ENCODE data around the gene REELD1. TPM values are rescaled to one million over a fixed set of nuclear protein-coding genes. Genes with fewer than 3 reads are reported as not detected.

REELD1 gene
- polyA plus RNA-seq: not detected

DNA sequence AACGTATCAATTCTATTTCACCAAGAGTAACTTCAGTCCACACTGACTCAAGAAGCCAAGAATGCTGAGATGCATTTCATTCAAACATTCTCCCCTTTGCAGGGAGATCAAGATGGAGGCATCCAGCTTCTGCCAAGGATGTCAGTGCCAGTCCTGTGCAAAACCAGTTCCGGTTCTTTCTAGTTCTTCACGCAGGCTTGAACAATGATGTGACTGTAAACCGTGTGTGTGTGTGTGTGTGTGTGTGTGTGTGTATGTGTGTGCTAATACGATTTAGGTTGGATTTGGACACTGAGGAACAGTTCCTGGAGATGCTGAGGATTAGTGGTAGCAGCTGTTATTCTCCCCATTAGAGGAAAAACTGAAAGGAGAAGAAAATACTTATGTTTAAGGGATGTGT, at the start of gene REELD1:
TSS of gene REELD1 (plus strand) at position 301 of the 400 bp plus-strand sequence. CDS start 2,415 bp downstream, outside the sequence.
- Mint-ChIP-seq H3K4me3 (no peak within 1 kb of the TSS), H3K36me3 (no peaks in the 10 kb centered on the region), H3K9me3 (no peaks in the 10 kb centered on the region), H3K27me3 (no peaks in the 10 kb centered on the region), H3K4me1 (no peaks in the 10 kb centered on the region), H3K27ac (no peak within 1 kb of the TSS)

DNA sequence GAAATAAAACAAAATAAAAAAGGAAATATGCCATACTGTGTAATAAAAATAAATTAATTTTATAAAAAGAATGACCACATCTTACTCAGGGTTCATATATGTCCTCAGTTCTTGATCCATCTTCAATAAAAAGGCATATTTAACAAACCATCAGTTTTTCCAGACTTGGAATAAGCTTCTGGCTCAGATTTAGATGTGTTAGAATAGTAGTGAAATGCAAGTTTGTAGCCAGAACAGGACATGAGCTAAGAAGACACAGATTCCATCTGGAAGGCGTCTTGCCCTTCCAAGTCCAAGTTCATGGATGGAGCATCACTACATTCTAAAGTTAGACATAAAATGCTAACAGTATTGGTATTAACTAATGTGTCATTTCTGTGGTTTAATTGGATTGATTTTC, 49.1 kb upstream of the REELD1 start:
- Mint-ChIP-seq H3K4me3 (no peak overlapping the region), H3K9me3 (peaks cover 2 to 9% (median 4%) of the 10 kb centered on the region in 3 donors), H3K36me3 (peaks cover 3% of the 10 kb centered on the region), H3K4me1 (peaks cover 0 to 2% (median 0%) of the 10 kb centered on the region in 3 donors), H3K27me3 (no peaks in the 10 kb centered on the region), H3K27ac (no peak overlapping the region)

DNA sequence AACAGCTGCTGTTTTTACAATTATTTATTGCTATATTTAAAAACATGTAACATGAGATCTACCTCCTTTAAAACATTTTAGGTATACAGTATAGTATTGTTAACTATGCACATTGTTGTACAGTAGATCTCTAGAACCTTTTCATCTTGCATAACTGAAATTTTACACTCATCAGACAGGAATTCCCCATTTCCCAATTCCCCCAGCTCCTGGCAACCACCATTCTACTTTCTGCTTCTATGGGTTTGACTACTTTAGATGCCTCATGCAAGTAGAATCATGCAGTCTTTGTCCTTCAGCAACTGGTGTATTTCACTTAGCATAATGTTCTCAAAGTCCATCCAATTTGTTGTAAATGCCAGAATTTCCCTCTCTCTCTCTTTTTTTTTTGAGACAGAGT, 48.5 kb upstream of the REELD1 start:
- Mint-ChIP-seq H3K4me3 (no peak overlapping the region), H3K27me3 (no peaks in the 10 kb centered on the region), H3K36me3 (peaks cover 3% of the 10 kb centered on the region), H3K9me3 (peaks cover 2 to 8% (median 4%) of the 10 kb centered on the region in 3 donors), H3K4me1 (peaks cover 0 to 2% (median 0%) of the 10 kb centered on the region in 3 donors), H3K27ac (no peak overlapping the region)

DNA sequence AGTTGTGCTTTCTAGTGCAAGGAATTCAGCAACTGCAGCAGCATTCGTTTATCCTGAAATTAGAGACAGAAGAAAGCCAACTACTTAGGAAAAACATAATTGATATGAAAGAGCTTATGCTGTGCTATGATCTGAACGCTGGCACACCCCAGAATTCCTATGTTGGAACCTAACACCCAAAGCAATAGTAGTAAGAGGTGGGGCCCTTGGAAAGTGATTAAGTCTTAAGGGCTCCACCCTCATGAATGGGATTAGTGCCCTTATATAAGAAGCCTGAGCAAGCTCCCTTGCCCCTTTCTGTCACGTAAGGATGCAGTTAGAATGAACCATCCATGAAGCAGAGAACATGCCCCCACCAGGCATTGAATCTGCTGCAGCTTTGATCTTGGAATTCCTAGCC, 44.2 kb upstream of the REELD1 start:
- Mint-ChIP-seq H3K27me3 (no peaks in the 10 kb centered on the region), H3K9me3 (no peaks in the 10 kb centered on the region), H3K36me3 (peaks cover 3% of the 10 kb centered on the region), H3K4me1 (peaks cover 0 to 2% (median under 1%) of the 10 kb centered on the region in 3 donors), H3K4me3 (no peak overlapping the region), H3K27ac (no peak overlapping the region)

DNA sequence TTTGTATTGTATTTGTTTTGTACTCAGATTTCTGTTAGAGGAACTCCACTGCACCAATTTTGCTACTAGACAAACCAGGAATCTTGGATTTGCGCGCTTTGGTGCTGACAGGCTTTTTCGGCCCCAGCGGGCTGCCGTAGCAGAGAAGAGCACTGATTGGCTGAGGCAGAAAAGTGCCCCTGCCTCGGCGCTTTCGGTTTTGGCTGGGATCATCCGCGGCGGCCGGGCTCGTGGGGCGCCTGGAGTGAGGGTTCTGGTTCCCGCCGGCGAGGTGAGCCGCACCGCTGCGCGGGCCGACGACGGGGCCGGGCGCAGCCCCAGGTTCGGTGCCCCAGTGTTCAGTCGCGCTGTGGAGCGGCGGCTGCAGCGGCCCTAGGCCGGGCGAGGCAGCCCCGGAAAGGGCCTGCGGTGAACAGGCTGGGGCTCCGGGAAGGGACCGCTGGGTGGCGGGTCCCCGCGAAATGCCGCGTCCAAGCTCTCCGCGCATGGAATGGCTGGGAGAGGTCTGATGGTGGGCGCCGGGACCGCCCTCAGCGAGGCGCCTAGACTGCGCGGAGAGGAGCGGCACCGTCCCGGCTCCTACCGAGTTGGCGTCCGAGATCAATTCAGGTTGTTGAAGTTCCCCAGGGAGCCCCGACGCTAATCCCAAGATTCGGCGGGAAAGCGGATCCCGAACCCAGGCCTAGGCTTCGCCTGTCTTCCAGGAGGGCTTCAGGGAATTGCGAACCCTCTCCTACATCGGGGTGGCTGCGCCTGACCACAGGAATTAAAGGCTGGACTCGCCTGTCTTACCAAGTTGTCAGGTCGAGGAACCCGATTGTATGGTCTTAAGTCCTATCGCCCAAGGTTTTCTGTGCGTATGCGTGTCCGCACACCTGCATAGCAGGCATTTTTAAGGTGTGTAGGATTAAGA, 38.5 kb upstream of the REELD1 start, which contains the start of gene LSM6:
TSS of gene LSM6 (plus strand) at position 178 of the 913 bp plus-strand sequence. CDS start 7,204 bp downstream, outside the sequence.
- H3K4me1 Mint-ChIP-seq: peaks cover 28 to 40% (median 38%) of the 10 kb centered on the region in 3 donors
- no peaks in the 10 kb centered on the region for H3K27me3 Mint-ChIP-seq
- H3K9me3 Mint-ChIP-seq: no peaks in the 10 kb centered on the region
- peak within 1 kb of the TSS; percentile 90 to 97 (median 96) for H3K4me3 Mint-ChIP-seq
- peak within 1 kb of the TSS; percentile 95 to 98 (median 98) for H3K27ac Mint-ChIP-seq
- no peaks in the 10 kb centered on the region for H3K36me3 Mint-ChIP-seq

DNA sequence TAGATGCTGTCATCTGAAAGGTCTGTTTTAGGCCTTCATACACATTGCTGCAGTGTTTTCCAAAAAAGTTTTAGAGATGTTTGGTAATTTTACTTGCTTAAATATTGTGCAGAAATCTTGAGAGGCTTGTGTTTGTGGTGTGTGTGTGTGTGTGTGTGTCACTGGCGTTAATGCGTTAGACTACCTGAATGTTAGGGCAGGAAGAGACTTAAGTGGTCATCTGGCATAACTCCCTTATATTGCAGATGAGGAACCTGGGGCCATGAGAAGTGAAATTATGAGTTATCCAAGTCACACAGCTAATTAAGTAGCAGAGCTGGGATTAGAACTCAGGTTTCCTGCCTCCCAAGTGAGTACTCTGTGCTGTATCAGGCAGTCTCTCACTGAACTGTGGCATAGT, 37.4 kb upstream of the REELD1 start:
- Mint-ChIP-seq H3K9me3 (no peaks in the 10 kb centered on the region), H3K4me1 (peaks cover 31 to 45% (median 41%) of the 10 kb centered on the region in 3 donors), H3K36me3 (no peaks in the 10 kb centered on the region), H3K27ac (peak overlapping the region; percentile 29 to 98 (median 98)), H3K27me3 (no peaks in the 10 kb centered on the region), H3K4me3 (peak overlapping the region; percentile 90 to 97 (median 96))

DNA sequence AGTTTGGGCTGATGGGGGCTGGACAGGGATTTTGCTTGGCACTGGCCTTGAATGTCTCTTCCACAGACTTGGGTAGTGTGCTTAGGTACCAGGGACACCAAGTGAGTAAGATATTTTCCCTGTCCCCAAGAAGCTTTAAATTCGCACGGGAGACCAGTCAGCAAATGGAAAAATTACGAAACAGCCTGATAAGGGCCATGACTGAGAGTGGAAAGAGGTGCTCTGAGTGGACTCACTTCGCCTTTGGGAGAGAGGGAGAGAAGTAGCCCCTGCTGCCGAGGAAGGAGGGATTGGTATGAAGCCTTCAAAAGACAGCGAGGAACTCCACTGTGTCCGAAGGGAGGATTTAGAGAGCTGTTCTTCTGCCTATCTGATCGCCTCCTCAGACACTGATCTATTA, 36.2 kb upstream of the REELD1 start:
- H3K27ac Mint-ChIP-seq: peak overlapping the region; percentile 27 to 51 (median 35)
- peaks cover 32 to 51% (median 50%) of the 10 kb centered on the region in 3 donors for H3K4me1 Mint-ChIP-seq
- H3K4me3 Mint-ChIP-seq: peak overlapping the region in 1 of 4 donors; percentile 54
- no peaks in the 10 kb centered on the region for H3K27me3 Mint-ChIP-seq
- H3K9me3 Mint-ChIP-seq: no peaks in the 10 kb centered on the region
- no peaks in the 10 kb centered on the region for H3K36me3 Mint-ChIP-seq

DNA sequence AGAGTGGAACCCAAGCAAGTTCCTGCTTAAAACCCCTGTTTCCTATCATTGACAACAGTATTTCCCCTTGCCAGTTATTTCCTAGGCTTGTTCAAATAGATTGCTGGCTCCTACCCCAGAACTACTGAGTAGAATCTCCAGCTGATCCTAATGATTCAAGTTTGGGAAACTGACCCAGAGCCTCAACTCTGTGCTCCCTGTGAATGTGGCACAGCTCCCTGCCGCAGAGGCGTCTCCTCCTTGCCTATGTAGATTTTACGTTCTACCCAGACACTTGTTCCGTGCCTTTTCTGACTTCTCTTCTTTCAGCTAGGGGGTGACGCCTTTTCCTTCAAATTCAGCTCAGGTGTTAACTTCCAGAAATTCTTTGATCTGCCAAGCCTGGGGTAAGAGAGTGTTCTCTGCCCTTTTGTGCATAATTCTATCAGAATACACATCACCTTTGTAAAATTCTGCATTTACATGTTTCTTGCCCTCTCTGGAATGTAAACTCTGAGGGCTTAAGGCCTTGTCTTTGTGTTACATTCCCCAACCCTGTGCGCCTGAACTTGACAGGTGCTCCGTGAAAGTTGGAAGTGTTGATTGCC, 34.5 kb upstream of the REELD1 start:
- no peaks in the 10 kb centered on the region for H3K36me3 Mint-ChIP-seq
- H3K27ac Mint-ChIP-seq: peak overlapping the region in 1 of 3 donors; percentile 51
- no peaks in the 10 kb centered on the region for H3K9me3 Mint-ChIP-seq
- peak overlapping the region in 2 of 4 donors; percentile 29 to 64 for H3K4me3 Mint-ChIP-seq
- H3K27me3 Mint-ChIP-seq: no peaks in the 10 kb centered on the region
- H3K4me1 Mint-ChIP-seq: peaks cover 32 to 53% (median 52%) of the 10 kb centered on the region in 3 donors

DNA sequence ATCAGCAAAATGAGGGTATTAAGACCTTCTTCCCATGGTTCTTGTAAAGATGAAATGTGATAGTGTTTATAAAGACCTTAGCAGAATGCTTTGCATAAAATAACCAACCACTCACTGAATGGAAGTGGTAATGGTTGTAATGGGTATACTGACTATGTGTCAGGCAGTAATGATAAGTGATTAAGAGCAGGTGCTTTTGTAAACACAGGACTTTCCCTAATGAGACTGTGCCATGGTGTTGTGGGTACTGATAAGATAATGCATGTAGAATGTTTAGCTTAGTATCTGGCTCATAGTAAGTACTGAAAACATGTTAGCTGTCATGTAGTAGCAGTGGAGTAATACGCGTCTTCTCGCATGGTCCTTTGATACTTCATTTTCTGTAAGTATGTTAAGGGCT, 31.9 kb upstream of the REELD1 start:
- Mint-ChIP-seq H3K36me3 (peaks cover 4% of the 10 kb centered on the region), H3K4me3 (no peak overlapping the region), H3K4me1 (peaks cover 23 to 40% (median 39%) of the 10 kb centered on the region in 3 donors)

DNA sequence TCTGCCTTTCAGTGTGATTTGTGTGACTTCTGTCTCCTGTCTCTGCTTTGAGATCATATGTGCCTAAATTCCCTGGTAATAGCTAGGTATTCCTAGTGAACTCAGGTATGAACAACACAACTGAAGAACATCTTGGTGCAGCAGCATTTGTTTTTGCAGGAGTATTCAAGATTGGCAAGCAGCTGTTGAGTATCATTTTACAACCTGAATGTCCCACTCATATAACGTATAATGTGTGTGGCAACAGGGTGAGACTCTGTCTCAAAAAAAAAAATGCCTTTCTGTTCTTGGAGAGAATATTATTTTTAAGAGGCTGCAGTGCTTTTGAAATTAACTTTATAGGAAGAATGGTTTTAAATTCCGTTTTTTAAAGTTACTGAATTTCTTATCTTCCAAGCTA, 31.1 kb upstream of the REELD1 start:
- peaks cover 23 to 35% (median 34%) of the 10 kb centered on the region in 3 donors for H3K4me1 Mint-ChIP-seq
- H3K4me3 Mint-ChIP-seq: no peak overlapping the region
- no peaks in the 10 kb centered on the region for H3K9me3 Mint-ChIP-seq
- no peak overlapping the region for H3K27ac Mint-ChIP-seq
- no peaks in the 10 kb centered on the region for H3K27me3 Mint-ChIP-seq
- peaks cover 4% of the 10 kb centered on the region for H3K36me3 Mint-ChIP-seq

More for the DNA sequence above, 31.9 kb upstream of the REELD1 start:
- Mint-ChIP-seq H3K27ac (no peak overlapping the region), H3K9me3 (no peaks in the 10 kb centered on the region), H3K27me3 (no peaks in the 10 kb centered on the region)

DNA sequence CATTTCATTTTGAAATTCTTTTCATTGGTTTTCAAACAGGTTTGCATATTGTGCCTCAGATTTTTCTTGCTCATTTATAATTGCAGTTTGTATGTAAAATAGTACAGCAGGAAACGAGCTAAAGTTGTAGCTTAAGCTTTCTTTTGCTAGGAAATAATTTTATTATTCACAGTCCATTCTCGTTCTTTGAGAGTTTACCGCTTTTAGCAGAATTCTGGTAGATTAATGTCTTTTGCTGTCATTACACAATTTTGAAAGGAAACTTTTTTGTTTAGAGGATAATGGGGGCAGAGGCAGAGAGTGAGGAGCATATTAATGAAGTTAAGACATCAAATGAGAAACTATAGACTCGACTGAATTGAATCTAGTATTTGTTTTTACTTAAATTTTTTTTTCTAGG, 28.3 kb upstream of the REELD1 start:
- Mint-ChIP-seq H3K4me3 (no peak overlapping the region), H3K9me3 (no peaks in the 10 kb centered on the region), H3K27ac (no peak overlapping the region), H3K4me1 (peaks cover 5 to 12% (median 11%) of the 10 kb centered on the region in 3 donors), H3K27me3 (no peaks in the 10 kb centered on the region), H3K36me3 (peaks cover 6% of the 10 kb centered on the region)

DNA sequence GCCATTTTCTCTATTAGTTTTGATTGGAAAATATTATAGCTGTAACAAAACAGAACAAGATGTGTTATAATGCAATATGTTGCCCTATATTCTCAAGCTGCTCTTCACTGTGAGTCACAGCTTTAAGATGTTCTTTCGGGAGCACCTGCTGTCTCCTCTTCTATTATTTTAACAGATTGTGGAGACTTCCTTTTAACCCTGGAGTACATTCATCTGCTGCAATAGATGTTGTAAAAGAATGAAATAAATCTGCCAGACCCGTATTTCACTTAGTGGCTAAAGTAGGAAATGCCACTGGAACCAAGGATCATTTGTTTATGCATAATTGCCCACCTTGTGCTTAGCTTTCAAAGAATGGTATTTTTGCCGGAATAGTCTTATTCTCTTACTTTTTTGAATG, 27.7 kb upstream of the REELD1 start:
- no peaks in the 10 kb centered on the region for H3K9me3 Mint-ChIP-seq
- no peak overlapping the region for H3K27ac Mint-ChIP-seq
- H3K36me3 Mint-ChIP-seq: peaks cover 8% of the 10 kb centered on the region
- H3K4me3 Mint-ChIP-seq: no peak overlapping the region
- H3K4me1 Mint-ChIP-seq: peaks cover 5 to 11% (median 9%) of the 10 kb centered on the region in 3 donors
- H3K27me3 Mint-ChIP-seq: no peaks in the 10 kb centered on the region

DNA sequence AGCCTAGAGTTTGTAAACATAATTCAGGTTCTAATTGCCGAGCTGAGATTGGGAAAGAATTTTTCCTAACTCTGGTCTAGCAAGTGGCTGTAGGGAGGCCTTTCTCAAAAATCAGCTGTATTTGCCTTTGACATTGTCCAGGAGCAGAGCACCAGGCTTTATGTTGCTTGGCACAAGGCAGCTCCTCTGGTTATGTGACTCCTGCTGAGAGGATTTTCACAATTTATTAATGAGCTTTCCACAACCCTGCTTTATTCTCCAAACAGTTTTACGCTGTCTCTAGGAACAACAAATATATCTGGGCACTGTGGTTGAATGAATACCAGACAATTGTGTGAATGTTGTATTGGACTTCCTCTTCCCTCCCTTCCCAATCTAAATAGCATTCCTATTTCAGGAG, 23.9 kb upstream of the REELD1 start:
- H3K4me1 Mint-ChIP-seq: peaks cover 0 to 3% (median 0%) of the 10 kb centered on the region in 3 donors
- H3K27me3 Mint-ChIP-seq: no peaks in the 10 kb centered on the region
- no peak overlapping the region for H3K27ac Mint-ChIP-seq
- H3K4me3 Mint-ChIP-seq: no peak overlapping the region
- peaks cover 8% of the 10 kb centered on the region for H3K36me3 Mint-ChIP-seq
- H3K9me3 Mint-ChIP-seq: no peaks in the 10 kb centered on the region

DNA sequence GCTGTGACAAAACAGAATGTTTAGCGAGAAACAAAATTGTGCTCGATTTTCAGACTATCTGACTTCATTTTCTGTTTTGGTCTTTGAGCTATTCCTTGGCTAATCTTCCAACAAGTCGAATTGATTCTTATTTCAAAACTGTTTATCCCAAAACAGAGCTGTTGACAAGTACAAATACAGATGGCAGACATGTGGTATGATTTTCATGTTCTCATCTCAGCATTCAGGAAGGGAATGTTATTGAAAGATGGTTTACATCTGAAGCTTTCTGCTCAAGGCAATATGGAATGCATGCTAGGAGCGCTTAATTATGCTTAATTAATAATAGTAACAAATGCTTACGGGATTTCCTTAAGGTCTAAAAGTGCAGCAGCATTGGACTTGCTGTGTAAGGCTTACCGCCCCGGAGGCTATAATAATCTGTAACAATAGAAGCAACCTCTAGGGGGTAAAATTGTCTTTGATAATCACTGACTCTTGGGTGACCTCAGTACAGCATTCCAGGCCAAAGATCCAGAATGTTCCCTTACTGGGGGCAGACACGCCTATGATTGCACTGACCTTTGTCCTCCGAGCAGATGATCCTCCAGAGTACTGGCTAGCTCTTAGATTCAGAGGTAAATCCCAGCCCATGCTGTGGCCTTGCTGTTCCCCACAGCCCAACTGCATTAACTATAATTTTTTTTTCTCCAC, 22.4 kb upstream of the REELD1 start:
- no peak overlapping the region for H3K4me3 Mint-ChIP-seq
- no peaks in the 10 kb centered on the region for H3K27me3 Mint-ChIP-seq
- no peak overlapping the region for H3K27ac Mint-ChIP-seq
- peaks cover 6% of the 10 kb centered on the region for H3K36me3 Mint-ChIP-seq
- H3K4me1 Mint-ChIP-seq: peaks cover 0 to 1% (median 0%) of the 10 kb centered on the region in 3 donors
- H3K9me3 Mint-ChIP-seq: no peaks in the 10 kb centered on the region

DNA sequence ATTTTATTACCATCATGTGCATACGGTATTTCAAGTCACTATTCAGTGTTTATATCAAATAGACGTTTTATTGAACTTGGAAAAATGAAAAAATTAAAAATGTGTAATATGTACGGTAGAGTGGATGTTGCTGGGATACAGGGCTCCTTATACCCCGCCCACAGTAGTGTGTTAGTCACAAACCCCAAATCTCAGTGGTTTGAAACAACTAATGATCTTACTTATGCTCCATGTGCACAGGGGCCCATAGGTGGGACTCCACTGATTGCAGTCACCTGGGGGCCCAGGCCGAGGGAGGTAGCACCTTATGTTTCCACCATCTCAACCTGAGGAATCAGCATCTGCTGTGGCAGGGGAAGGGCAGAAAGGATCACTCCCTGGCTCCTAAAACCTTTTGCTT, 20.7 kb upstream of the REELD1 start:
- H3K27me3 Mint-ChIP-seq: no peaks in the 10 kb centered on the region
- no peak overlapping the region for H3K4me3 Mint-ChIP-seq
- H3K36me3 Mint-ChIP-seq: peaks cover 4% of the 10 kb centered on the region
- no peaks in the 10 kb centered on the region for H3K9me3 Mint-ChIP-seq
- peaks cover 0 to 1% (median 0%) of the 10 kb centered on the region in 3 donors for H3K4me1 Mint-ChIP-seq
- no peak overlapping the region for H3K27ac Mint-ChIP-seq
